IMR-90 (cell line): ENCODE results near the gene TBC1D3B. TPM values are rescaled to one million over a fixed set of nuclear protein-coding genes. Genes with fewer than 3 reads are reported as not detected.

Experiments
- ATAC-seq: fragments of 200-7000 bp; cut with Tn5 transposase; 2 replicates; pipeline ENCODE4 v1.9.1; 2020; ENCODE audit warnings: low read depth, mild to moderate bottlenecking, moderate library complexity
- BruUV-seq: library from RNA; stranded (reverse); fragments of 400-500 nt; replicated peaks from 2 replicates; lab custom pipeline; 2021; lab: Mats Ljungman, UMichigan
- CTCF ChIA-PET: fragments of 300-600 bp; formaldehyde crosslinking; extraction: SDS; loops from one replicate; lab custom pipeline; 2021; ENCODE audit warnings: antibody characterized with exemption; lab: Yijun Ruan, JAX
- POLR2A ChIA-PET: fragments of 300-600 bp; sonication (Branson Sonifier 250); formaldehyde crosslinking; loops from one replicate; lab custom pipeline; 2022; ENCODE audit warnings: antibody characterized with exemption; ENCODE audit not compliant: unreplicated experiment; lab: Charles Lee
- DNase-seq: peaks from one replicate; pipeline ENCODE4 v3.0.0; 2013
- H2AFZ ChIP-seq: replicated peaks from 2 replicates; pipeline ENCODE3; 2013; ENCODE audit warnings: low read length, mild to moderate bottlenecking; ENCODE audit not compliant: poor library complexity
- H2AK5ac ChIP-seq: 2 replicates; pipeline ENCODE4 v1.6.1; 2013; ENCODE audit warnings: low read depth, low read length, inconsistent platforms
- H2AK9ac ChIP-seq: replicated peaks from 2 replicates; pipeline ENCODE3; 2013; ENCODE audit warnings: mild to moderate bottlenecking, low read depth, low read length, moderate library complexity; ENCODE audit not compliant: poor library complexity
- H2BK120ac ChIP-seq: 2 replicates; pipeline ENCODE4 v1.6.1; 2013; ENCODE audit warnings: low read depth, low read length, inconsistent platforms
- H2BK15ac ChIP-seq: 3 replicates; pipeline ENCODE4 v1.6.1; 2013; ENCODE audit warnings: low read depth, low read length, inconsistent platforms
- H2BK20ac ChIP-seq: 2 replicates; pipeline ENCODE4 v1.6.1; 2013; ENCODE audit warnings: low read depth, mild to moderate bottlenecking, inconsistent platforms, low read length, moderate library complexity
- H2BK5ac ChIP-seq: 2 replicates; pipeline ENCODE4 v1.6.1; 2013; ENCODE audit warnings: mild to moderate bottlenecking, low read depth, low read length, inconsistent platforms; ENCODE audit not compliant: poor library complexity, severe bottlenecking
- H3K14ac ChIP-seq: replicated peaks from 2 replicates; pipeline ENCODE4 v1.6.1; 2013; ENCODE audit warnings: low read depth, low read length, inconsistent platforms
- H3K18ac ChIP-seq: 2 replicates; pipeline ENCODE4 v1.6.1; 2013; ENCODE audit warnings: low read depth, low read length, control low read depth
- H3K23ac ChIP-seq: 2 replicates; pipeline ENCODE4 v1.6.1; 2013; ENCODE audit warnings: low read depth, low read length, inconsistent platforms
- H3K27ac ChIP-seq: 2 replicates; pipeline ENCODE4 v1.5.1; 2013; ENCODE audit warnings: mild to moderate bottlenecking, control low read depth, low read length; ENCODE audit not compliant: insufficient read depth
- H3K27me3 ChIP-seq: 2 replicates; pipeline ENCODE4 v1.6.1; 2013; ENCODE audit warnings: low read length; ENCODE audit not compliant: control insufficient read depth, insufficient read depth
- H3K36me3 ChIP-seq: 2 replicates; pipeline ENCODE4 v1.6.1; 2013; ENCODE audit warnings: low read length, mixed read lengths; ENCODE audit not compliant: control insufficient read depth, insufficient read depth
- H3K4ac ChIP-seq: 2 replicates; pipeline ENCODE4 v1.6.1; 2013; ENCODE audit warnings: low read depth, low read length, inconsistent platforms
- H3K4me1 ChIP-seq: 2 replicates; pipeline ENCODE4 v1.6.1; 2013; ENCODE audit warnings: low read length, mixed read lengths; ENCODE audit not compliant: control insufficient read depth, insufficient read depth
- H3K4me2 ChIP-seq: 2 replicates; pipeline ENCODE4 v1.6.1; 2013; ENCODE audit warnings: low read depth, mild to moderate bottlenecking, control low read depth, low read length, moderate library complexity
- H3K4me3 ChIP-seq: 2 replicates; pipeline ENCODE4 v1.5.1; 2013; ENCODE audit warnings: low read depth, mild to moderate bottlenecking, control low read depth, low read length, moderate library complexity; ENCODE audit not compliant: insufficient read depth
- H3K56ac ChIP-seq: 2 replicates; pipeline ENCODE4 v1.6.1; 2013; ENCODE audit warnings: low read length, inconsistent platforms; ENCODE audit not compliant: insufficient read depth; ENCODE audit errors: extremely low read depth
- H3K79me1 ChIP-seq, 2 experiments: 2 replicates each; pipeline ENCODE4 v1.6.1; 2013; ENCODE audit warnings: low read length in 2 of 2, inconsistent platforms in 1 of 2, low read depth in 1 of 2
- H3K9ac ChIP-seq: 2 replicates; pipeline ENCODE4 v1.6.1; 2013; ENCODE audit warnings: low read depth, low read length, control low read depth
- H3K9me1 ChIP-seq: 2 replicates; pipeline ENCODE4 v1.6.1; 2013; ENCODE audit warnings: low read length, inconsistent platforms; ENCODE audit not compliant: insufficient read depth
- H3K9me3 ChIP-seq: 2 replicates; pipeline ENCODE4 v1.6.1; 2013; ENCODE audit warnings: low read length; ENCODE audit not compliant: control insufficient read depth, insufficient read depth
- H4K20me1 ChIP-seq: 2 replicates; pipeline ENCODE4 v1.6.1; 2013; ENCODE audit warnings: low read length, inconsistent platforms; ENCODE audit not compliant: insufficient read depth
- H4K5ac ChIP-seq: 2 replicates; pipeline ENCODE4 v1.6.1; 2013; ENCODE audit warnings: mild to moderate bottlenecking, low read depth, low read length, control low read depth
- H4K8ac ChIP-seq, 2 experiments: 2 replicates each; pipeline ENCODE4 v1.6.1; 2013; ENCODE audit warnings: low read depth in 2 of 2, low read length in 2 of 2, control low read depth in 1 of 2, inconsistent platforms in 1 of 2
- H4K91ac ChIP-seq: 2 replicates; pipeline ENCODE4 v1.6.1; 2013; ENCODE audit warnings: low read depth, low read length, inconsistent platforms; ENCODE audit not compliant: insufficient read depth
- CHD1 ChIP-seq: IDR thresholded peaks from 2 replicates; pipeline ENCODE4 v1.6.1; 2012; ENCODE audit warnings: low read depth, low read length, improper control_type of control experiment
- FOS ChIP-seq: fragments of 150-350 bp; IDR thresholded peaks from 2 replicates; pipeline ENCODE4 v1.6.1; 2016; ENCODE audit warnings: low read depth, low read length
- WGBS, 2 experiments: methylation state at CpG; one replicate each; pipeline versions ENCODE4 v1.1.5 to v1.1.7; 2013; ENCODE audit warnings: missing lambda C conversion rate in 2 of 2; ENCODE audit not compliant: insufficient read length in 1 of 2; ENCODE audit errors: extremely low coverage in 2 of 2; 5-methylcytosine and 5-hydroxymethylcytosine counted together
- dilution Hi-C: fragments of 300-500 bp; cut with HindIII; formaldehyde crosslinking; loops from one replicate; pipeline ENCODE4 v1.14.3; 2018; ENCODE audit warnings: low sequenced_read_pairs; ENCODE audit not compliant: unreplicated experiment
- in situ Hi-C: fragments of 300-500 bp; cut with MboI; formaldehyde crosslinking; loops from 3 replicates; pipeline ENCODE4 v1.14.3; 2019; ENCODE audit warnings: low sequenced_read_pairs, inconsistent platforms, mixed read lengths
- intact Hi-C: fragments of 100-400 bp; cut with micrococcal nuclease; formaldehyde crosslinking; loops from 2 replicates; pipeline ENCODE4 v1.10.0; 2022
- polyA plus RNA-seq, 3 experiments: library from polyadenylated mRNA; depleted of rRNA; stranded (reverse); fragments of >200 nt; gene quantifications; 2 replicates each; pipeline ENCODE4 v1.2.3, GENCODE V29; 2012; ENCODE audit warnings: low replicate concordance in 1 of 3
- total RNA-seq: library from RNA; depleted of rRNA; stranded (reverse); fragments of >200 nt; gene quantifications from 2 replicates; pipeline ENCODE4 v1.2.3, GENCODE V29; 2012

TBC1D3B gene
- total and polyA plus RNA-seq, 2 of the 4 experiments (the other 2 are of a cell fraction) = 0.94 TPM; not detected in 1

- H3K4ac ChIP-seq = no peak overlapping the region
- peaks cover 1% of the 10 kb centered on the region; the same call in 1 of the 2 replicates for H3K9me3 ChIP-seq
- H3K27ac ChIP-seq = no peak overlapping the region
- no peak overlapping the region for H3K4me3 ChIP-seq
- no peak overlapping the region for H2AK5ac ChIP-seq
- ChIA-PET POLR2A (no interaction called here), CTCF (no interaction called here)
- no peak overlapping the region for H2BK20ac ChIP-seq
- WGBS, 2 experiments = 32% methylated on average over 5 of the region's 5 CpGs; no CpG with 5 or more reads in 1 of the 2 experiments
- no peak overlapping the region for H2BK15ac ChIP-seq
- H2AFZ ChIP-seq = no peak overlapping the region
- H3K18ac ChIP-seq = no peak overlapping the region
- H3K14ac ChIP-seq = no peak overlapping the region
- H3K4me1 ChIP-seq = no peaks in the 10 kb centered on the region
- dilution Hi-C loops (no loop called here), in situ Hi-C loops (no loop called here), intact Hi-C loops (no loop called here)
- no peak overlapping the region for H3K9ac ChIP-seq
- no peak overlapping the region for H4K5ac ChIP-seq
- no peak overlapping the region for H4K8ac ChIP-seq
- H4K20me1 ChIP-seq = no peaks in the 10 kb centered on the region
- H3K36me3 ChIP-seq = no peaks in the 10 kb centered on the region
- ATAC-seq = no peak
- no peaks in the 10 kb centered on the region for H3K9me1 ChIP-seq
- H3K56ac ChIP-seq = no peak overlapping the region
- no peak overlapping the region for H2BK120ac ChIP-seq
- no peak overlapping the region for H4K91ac ChIP-seq
- no peak overlapping the region for H3K23ac ChIP-seq
- BruUV-seq = no TSS peak
- H3K79me1 ChIP-seq = no peaks in the 10 kb centered on the region
- H2AK9ac ChIP-seq = no peak overlapping the region
- H3K4me2 ChIP-seq = no peak overlapping the region
- no peak for DNase-seq
- TF ChIP-seq FOS = no peak
- no peak for TF ChIP-seq CHD1
- no peaks in the 10 kb centered on the region for H3K27me3 ChIP-seq
- H2BK5ac ChIP-seq = no peak overlapping the region
Observed at GRCh38 chr17:36130346-36130745, 46.1 kb downstream of the TBC1D3B start.
